Measurements from ENCODE around the gene HHIPL1. TPM values are rescaled to one million over a fixed set of nuclear protein-coding genes. Genes with fewer than 3 reads are reported as not detected.
"Not testable (repeated sequence)": the region's sequence is repeated elsewhere in the genome, so short reads cannot be mapped to it uniquely, and the experiment has no call there.

The HHIPL1 gene
- total RNA-seq, 1 experiment from 2014 or later = 0.84 TPM

GRCh38 chr14:99657645-99658155 is 12.8 kb downstream of the HHIPL1 start:
- DNase-seq (ENCODE audit: extremely low read depth, low read depth) = no peak

- DNase-seq (ENCODE audit: extremely low read depth, low read depth) = no peak
These were observed 13.4 kb downstream of the HHIPL1 start for GRCh38 chr14:99658218-99658845.

- DNase-seq (ENCODE audit: extremely low read depth, low read depth) = no peak
These were observed 14.4 kb downstream of the HHIPL1 start for GRCh38 chr14:99659333-99659741.

GRCh38 chr14:99660006-99660566 is 15.2 kb downstream of the HHIPL1 start:
- DNase-seq (ENCODE audit: extremely low read depth, low read depth) = no peak

GRCh38 chr14:99660794-99661193 is 15.9 kb downstream of the HHIPL1 start:
- DNase-seq (ENCODE audit: extremely low read depth, low read depth) = no peak

- not testable (repeated sequence) for DNase-seq (ENCODE audit: extremely low read depth, low read depth)
These were observed 16.3 kb downstream of the HHIPL1 start for GRCh38 chr14:99661206-99661605.

- DNase-seq (ENCODE audit: extremely low read depth, low read depth) = no peak
These were observed 17.9 kb downstream of the HHIPL1 start for GRCh38 chr14:99662846-99663245.

- DNase-seq (ENCODE audit: extremely low read depth, low read depth) = no peak
These were observed 18.6 kb downstream of the HHIPL1 start for GRCh38 chr14:99663386-99664057.

- DNase-seq (ENCODE audit: extremely low read depth, low read depth) = no peak
These were observed 19.4 kb downstream of the HHIPL1 start for GRCh38 chr14:99664058-99664936.

GRCh38 chr14:99664937-99665273 is 20.0 kb downstream of the HHIPL1 start:
- DNase-seq (ENCODE audit: extremely low read depth, low read depth) = no peak

GRCh38 chr14:99666533-99666932 is 21.6 kb downstream of the HHIPL1 start:
- DNase-seq (ENCODE audit: extremely low read depth, low read depth) = no peak

- no peak for DNase-seq (ENCODE audit: extremely low read depth, low read depth)
These were observed 22.1 kb downstream of the HHIPL1 start for GRCh38 chr14:99667045-99667444.

GRCh38 chr14:99667821-99668220 is 22.9 kb downstream of the HHIPL1 start:
- no peak for DNase-seq (ENCODE audit: extremely low read depth, low read depth)

GRCh38 chr14:99668307-99669295 is 23.7 kb downstream of the HHIPL1 start:
- no peak for DNase-seq (ENCODE audit: extremely low read depth, low read depth)

- no peak for DNase-seq (ENCODE audit: extremely low read depth, low read depth)
These were observed 25.7 kb downstream of the HHIPL1 start for GRCh38 chr14:99670361-99671234.

- DNase-seq (ENCODE audit: extremely low read depth, low read depth) = no peak
These were observed 26.6 kb downstream of the HHIPL1 start for GRCh38 chr14:99671235-99672224.

- DNase-seq (ENCODE audit: extremely low read depth, low read depth) = no peak
These were observed 27.8 kb downstream of the HHIPL1 start for GRCh38 chr14:99672506-99673304.
